HUES48 (cell line): Measurements from ENCODE around the gene GUCY2D.
"Not testable (repeated sequence)": the region's sequence is repeated elsewhere in the genome, so short reads cannot be mapped to it uniquely, and the experiment has no call there.

Source experiments
- H3K27ac ChIP-seq: one replicate; pipeline ENCODE4 v1.7.0; 2013; ENCODE audit warnings: low read depth, low read length, inconsistent platforms
- H3K27me3 ChIP-seq: 2 replicates; pipeline ENCODE4 v1.6.1; 2013; ENCODE audit warnings: mild to moderate bottlenecking, low read length; ENCODE audit not compliant: control insufficient read depth, insufficient read depth
- H3K36me3 ChIP-seq: 2 replicates; pipeline ENCODE4 v1.6.1; 2013; ENCODE audit warnings: low read length; ENCODE audit not compliant: control insufficient read depth, insufficient read depth
- H3K4me1 ChIP-seq: 2 replicates; pipeline ENCODE4 v1.6.1; 2013; ENCODE audit warnings: mild to moderate bottlenecking, low read length; ENCODE audit not compliant: control insufficient read depth, insufficient read depth
- H3K4me3 ChIP-seq: 2 replicates; pipeline ENCODE4 v1.5.1; 2013; ENCODE audit warnings: mild to moderate bottlenecking, low read depth, low read length
- H3K9ac ChIP-seq: 2 replicates; pipeline ENCODE4 v1.6.1; 2013; ENCODE audit warnings: mild to moderate bottlenecking, low read depth, low read length, moderate library complexity
- H3K9me3 ChIP-seq: 2 replicates; pipeline ENCODE4 v1.6.1; 2013; ENCODE audit warnings: low read length; ENCODE audit not compliant: control insufficient read depth, insufficient read depth

GUCY2D gene

DNA sequence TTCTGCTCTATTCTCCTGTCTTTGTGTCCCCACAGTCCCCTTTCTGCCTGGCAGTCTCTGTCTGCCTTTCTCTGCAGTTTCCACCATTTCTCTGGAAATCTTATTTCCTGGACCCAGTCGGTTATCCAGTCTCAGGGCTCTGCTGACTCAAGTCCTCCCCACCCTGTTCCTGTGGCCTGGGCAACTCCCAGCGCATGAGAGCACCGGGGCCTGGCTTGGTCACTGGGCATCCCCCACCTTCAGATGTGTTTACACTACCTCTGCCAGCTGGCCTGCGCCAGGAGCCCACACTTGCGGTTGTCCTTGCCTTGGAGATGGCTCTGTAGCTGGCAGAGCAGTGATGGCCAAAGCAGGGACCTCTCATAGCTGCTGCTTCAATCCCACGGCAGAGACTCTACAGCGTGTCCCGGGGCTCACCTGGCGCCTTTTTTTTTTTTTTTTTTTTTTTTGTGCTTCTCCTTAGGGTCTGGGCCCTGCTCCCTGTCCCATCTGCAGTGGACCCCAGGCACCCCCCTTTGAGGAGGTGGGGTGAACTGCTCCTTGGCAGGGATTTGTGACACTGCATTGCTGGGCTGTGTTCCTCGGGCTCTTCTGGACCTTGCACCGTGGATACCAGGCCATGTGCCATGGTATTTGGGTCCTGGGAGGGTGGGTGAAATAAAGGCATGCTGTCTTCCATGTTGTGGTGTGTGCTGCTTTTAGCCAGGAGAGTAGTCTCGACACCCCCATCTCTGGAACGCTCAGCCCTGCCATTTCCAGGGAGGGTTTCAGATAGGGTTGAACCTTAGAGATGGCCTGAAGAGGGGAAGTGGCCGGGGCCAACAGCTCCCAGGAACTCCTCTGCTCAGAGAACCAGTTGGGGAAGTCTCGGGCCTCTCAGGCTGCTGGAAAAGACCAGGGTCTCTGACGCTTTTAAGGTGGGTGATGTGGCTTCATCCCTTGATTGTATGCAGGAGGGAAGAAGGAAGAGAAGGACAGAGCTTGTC, 17.5 kb downstream of the GUCY2D start:
- H3K9ac ChIP-seq: no peak overlapping the region
- no peaks in the 10 kb centered on the region for H3K9me3 ChIP-seq
- H3K27me3 ChIP-seq: peaks cover 13% of the 10 kb centered on the region
- H3K27ac ChIP-seq: no peak overlapping the region
- H3K4me3 ChIP-seq: no peak overlapping the region
- no peaks in the 10 kb centered on the region for H3K36me3 ChIP-seq
- H3K4me1 ChIP-seq: no peaks in the 10 kb centered on the region

DNA sequence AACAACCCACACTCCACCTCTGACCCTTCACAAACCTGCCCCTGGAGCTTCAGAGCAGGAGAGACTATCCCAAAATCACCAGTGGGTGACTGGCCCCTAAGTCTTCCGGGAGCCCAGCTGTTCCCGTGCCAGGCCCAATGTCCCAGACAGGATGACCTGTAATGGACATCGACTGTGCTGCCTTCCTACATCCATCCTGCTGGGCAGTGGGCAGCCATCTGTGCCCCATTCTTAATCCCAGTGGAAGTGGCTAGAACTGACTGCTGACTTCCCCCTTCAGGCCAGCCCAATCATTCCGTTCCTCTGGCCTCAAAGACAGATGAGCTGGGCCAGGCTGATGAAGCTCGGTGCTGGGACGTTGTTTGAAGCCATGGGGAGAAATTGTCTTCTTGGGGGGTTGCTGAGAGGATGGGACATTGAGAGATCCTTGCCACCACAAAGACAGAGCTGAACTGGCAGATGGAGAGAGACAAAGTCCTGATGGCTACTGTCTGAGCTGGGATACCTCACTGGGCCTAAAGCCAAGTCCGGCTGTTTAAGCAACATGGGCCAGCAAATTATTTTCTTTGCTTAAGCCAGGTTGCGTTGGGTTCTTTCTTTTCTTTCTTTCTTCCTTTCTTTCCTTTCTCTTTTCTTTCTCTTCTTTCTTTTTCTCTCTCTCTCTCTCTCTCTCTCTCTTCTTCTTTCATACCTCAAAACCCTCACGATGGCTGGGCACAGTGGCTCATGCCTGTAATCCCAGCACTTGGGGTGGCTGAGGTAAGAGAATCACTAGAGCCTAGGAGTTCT, 18.6 kb downstream of the GUCY2D start:
- H3K27ac ChIP-seq: no peak overlapping the region
- H3K27me3 ChIP-seq: peaks cover 3% of the 10 kb centered on the region; the same call in 1 of the 2 replicates
- H3K9me3 ChIP-seq: no peaks in the 10 kb centered on the region
- H3K36me3 ChIP-seq: no peaks in the 10 kb centered on the region
- H3K4me3 ChIP-seq: no peak overlapping the region
- no peak overlapping the region for H3K9ac ChIP-seq
- no peaks in the 10 kb centered on the region for H3K4me1 ChIP-seq

DNA sequence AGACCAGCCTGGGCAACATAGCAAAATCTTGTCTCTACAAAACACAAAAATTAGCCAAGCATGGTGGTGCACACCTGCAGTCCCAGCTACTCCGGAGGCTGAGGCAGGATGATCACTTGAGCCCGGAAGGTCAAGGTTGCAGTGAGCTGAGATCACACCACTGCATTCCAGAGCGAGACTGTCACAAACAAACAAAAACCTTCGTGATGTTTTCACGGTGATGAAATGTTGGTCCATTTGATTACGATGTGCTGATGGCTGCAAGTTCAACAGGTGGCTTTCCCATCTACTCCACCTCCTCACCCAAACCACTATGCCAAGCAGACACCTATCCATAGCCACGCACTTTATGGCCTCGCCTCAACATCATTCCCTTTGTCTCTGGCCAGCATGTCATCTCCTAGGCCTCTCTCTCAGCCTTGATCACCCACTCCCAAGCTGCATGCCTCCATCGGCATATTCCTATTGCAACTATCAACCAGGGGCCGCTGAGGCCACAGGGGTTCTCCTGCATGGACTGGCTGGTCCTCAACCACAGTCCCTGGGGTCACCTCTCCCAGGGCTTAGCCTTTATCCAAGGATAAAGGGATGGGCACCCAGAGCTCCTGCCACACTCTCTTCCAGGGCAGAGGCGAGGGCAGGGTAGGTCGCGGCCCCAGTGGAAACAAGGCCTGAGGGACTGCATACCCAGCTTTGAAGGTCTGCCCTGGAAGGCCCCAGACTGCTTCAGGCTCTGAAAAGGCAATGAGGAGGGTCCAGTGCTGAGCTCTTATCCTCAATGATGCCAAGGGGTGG, 19.3 kb downstream of the GUCY2D start:
- Histone ChIP-seq H3K9me3 (no peaks in the 10 kb centered on the region), H3K27me3 (no peaks in the 10 kb centered on the region), H3K9ac (no peak overlapping the region), H3K4me3 (no peak overlapping the region), H3K4me1 (no peaks in the 10 kb centered on the region), H3K36me3 (no peaks in the 10 kb centered on the region), H3K27ac (no peak overlapping the region)

DNA sequence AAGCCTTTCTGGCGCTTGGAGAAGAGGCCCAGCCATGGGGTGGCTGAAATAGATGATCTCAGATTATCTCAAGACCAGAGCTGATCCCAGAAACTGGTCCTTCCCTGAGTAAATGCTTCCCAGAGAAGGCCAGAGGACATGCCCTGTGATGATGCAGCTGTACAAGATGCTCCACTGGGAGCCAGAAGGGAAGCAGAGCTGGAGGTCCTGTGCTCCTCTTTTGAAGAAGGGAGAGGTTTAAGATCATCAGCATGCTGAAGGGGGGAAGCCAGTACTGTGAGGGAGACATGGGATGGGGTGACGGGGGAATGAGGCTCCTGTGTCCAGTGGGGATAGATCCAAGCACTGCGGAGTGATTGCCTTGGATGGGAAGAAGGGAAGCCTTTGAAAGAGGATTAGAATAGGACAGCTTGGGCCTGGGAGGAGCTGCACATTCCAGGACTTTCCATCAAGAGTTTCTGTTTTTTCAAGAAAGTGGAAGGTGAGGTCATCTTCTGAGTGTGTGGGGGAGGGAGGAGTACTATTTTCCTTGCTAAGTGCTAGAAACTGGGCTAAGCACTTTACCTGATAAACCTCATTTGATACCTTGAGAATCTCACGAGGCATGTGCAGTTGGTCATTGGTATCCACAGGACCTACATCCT, 20.1 kb downstream of the GUCY2D start:
- no peaks in the 10 kb centered on the region for H3K36me3 ChIP-seq
- no peak overlapping the region for H3K27ac ChIP-seq
- H3K9me3 ChIP-seq: no peaks in the 10 kb centered on the region
- no peaks in the 10 kb centered on the region for H3K27me3 ChIP-seq
- H3K4me3 ChIP-seq: no peak overlapping the region
- H3K4me1 ChIP-seq: no peaks in the 10 kb centered on the region
- no peak overlapping the region for H3K9ac ChIP-seq

DNA sequence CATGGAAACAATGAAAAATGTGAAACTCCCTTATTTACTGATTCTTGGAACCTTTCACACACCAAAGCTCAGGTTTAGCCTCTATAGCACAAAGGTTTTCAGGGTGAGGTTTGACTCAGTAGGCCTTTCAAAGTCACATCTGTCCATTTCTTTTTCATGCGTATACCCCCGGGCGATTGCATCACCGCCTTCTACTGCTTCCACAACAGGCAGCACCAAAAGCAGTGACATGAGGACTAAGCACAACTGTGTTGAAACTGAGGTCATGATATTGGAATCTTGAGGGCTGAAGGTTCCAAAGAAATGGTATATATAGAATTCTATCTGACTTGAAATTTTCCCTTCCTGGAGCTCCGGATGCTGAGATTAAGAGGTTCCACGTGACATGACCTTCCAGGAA, 21.7 kb downstream of the GUCY2D start:
- not testable (repeated sequence) for H3K27ac ChIP-seq, H3K36me3 ChIP-seq, H3K4me3 ChIP-seq, H3K9ac ChIP-seq, H3K27me3 ChIP-seq, H3K4me1 ChIP-seq, H3K9me3 ChIP-seq

DNA sequence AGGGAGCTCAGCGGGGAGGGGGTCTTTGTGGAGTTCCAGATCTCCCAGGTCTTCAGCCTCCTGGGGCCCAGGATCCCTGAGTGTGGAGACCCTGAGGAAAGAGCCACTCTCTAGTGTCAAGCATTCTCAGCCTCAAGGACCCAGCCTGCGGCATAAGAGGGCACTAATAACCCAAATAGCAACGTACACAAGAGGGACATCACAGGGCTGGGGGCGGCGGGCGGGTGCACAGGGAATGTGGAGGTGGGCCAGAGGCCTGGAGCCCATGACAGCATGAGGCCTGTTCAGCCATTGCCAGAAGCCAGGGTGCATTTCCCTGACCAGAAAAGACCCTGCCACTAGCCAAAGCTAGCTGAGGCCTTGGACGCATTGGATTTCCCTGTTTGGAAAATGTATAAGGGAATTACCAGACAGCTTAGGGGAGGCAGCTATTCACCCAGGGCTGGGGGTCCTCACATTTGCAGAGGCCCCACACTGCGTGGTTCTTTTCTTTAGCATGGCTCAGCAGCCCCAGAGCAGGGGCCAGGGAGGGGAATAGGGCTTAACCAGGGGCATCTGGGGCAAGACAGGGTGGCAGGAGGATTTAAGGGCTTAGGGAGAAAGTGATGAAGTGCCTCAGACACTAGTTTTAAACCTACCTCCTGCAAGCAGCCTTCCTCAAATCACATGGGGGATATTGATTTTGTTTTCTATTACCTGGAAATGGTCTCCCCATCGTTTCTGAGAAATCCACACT, 22.9 kb downstream of the GUCY2D start:
- Histone ChIP-seq H3K27ac (no peak overlapping the region), H3K9ac (no peak overlapping the region), H3K9me3 (no peaks in the 10 kb centered on the region), H3K36me3 (no peaks in the 10 kb centered on the region), H3K27me3 (peaks cover 2% of the 10 kb centered on the region; the same call in 1 of the 2 replicates), H3K4me1 (no peaks in the 10 kb centered on the region), H3K4me3 (no peak overlapping the region)

DNA sequence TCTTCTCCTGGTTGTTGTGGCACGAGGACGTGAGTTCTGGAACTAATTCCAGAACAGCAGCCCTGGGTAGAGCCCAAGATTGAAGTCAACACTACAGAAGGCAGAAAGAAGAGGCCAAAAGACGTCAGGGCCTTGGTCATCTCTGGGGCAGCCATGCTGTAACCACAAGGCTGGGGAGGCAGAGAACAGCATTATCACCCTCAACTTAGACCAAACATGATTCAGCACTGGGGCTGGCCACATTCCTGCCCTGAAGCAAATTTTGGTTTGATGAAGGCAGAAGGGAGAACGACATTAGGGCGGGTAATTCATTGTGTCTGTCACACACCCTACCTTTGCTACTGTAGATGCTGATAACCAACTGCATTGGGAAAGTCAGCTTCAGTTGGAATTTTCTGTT, 26.7 kb downstream of the GUCY2D start:
- no peaks in the 10 kb centered on the region for H3K9me3 ChIP-seq
- no peak overlapping the region for H3K9ac ChIP-seq
- H3K27ac ChIP-seq: no peak overlapping the region
- H3K27me3 ChIP-seq: peaks cover 2% of the 10 kb centered on the region; the same call in 1 of the 2 replicates
- no peak overlapping the region for H3K4me3 ChIP-seq
- no peaks in the 10 kb centered on the region for H3K36me3 ChIP-seq
- H3K4me1 ChIP-seq: no peaks in the 10 kb centered on the region

DNA sequence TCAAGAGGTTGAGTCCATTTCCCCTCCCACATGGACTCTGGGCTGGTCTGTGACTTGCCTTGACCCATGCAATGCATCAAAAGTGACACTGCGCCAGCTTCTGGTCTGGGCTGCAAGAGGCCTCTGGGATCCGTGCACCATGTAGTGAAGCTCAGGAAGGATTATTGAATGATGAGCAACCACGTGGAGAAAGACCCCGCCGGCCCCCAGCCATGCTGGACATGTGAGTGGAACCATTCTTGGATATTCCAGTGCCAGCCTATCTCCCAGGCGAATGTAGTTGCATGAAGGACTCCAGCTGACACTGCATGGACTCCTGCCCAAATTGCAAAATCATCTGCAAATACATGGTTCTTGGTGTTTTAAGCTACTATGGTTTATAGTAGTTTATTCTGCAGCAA, 28.8 kb downstream of the GUCY2D start:
- no peaks in the 10 kb centered on the region for H3K36me3 ChIP-seq
- no peaks in the 10 kb centered on the region for H3K4me1 ChIP-seq
- H3K9me3 ChIP-seq: no peaks in the 10 kb centered on the region
- no peak overlapping the region for H3K9ac ChIP-seq
- H3K27me3 ChIP-seq: peaks cover 2% of the 10 kb centered on the region; the same call in 1 of the 2 replicates
- no peak overlapping the region for H3K27ac ChIP-seq
- no peak overlapping the region for H3K4me3 ChIP-seq

DNA sequence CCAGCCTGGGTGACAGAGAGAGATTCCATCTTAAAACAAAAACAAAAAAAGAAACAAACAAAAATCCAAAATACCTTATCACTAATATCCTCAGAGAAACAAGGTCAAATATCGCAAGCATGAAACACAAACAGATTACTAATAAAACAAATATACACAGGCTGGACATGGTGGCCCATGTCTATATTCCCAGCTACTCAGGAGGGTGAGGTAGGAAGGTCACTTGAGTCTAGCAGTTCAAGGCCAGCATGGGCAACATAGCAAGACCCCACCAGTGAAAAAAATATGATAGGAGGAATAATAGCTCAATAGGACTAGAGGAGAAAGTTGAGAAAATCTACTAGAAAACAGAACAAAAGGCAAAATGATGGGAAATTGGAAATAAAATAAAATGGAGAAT, 29.5 kb downstream of the GUCY2D start:
- no peaks in the 10 kb centered on the region for H3K4me1 ChIP-seq
- H3K27me3 ChIP-seq: peaks cover 2% of the 10 kb centered on the region; the same call in 1 of the 2 replicates
- no peaks in the 10 kb centered on the region for H3K9me3 ChIP-seq
- no peak overlapping the region for H3K4me3 ChIP-seq
- H3K27ac ChIP-seq: no peak overlapping the region
- H3K36me3 ChIP-seq: no peaks in the 10 kb centered on the region
- no peak overlapping the region for H3K9ac ChIP-seq

DNA sequence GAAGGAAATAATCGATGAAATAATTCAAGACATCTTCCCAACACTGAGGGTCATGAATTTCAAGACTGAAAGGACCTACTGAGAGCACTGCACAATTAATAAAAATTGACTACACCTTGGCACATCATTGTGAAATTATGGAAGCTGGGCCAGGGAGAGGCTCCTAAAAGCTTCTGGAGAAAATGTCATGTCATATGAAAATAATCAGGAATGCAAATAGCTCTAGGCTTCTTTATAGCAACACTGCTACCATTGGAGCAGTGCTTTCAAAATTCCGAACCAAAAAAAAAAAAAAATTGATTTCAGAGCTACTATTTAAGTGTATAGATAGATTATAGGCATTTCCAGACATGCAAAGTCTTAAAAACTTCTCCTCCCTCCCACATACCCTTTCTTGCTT, 30.0 kb downstream of the GUCY2D start:
- Histone ChIP-seq H3K36me3 (no peaks in the 10 kb centered on the region), H3K9ac (no peak overlapping the region), H3K27me3 (peaks cover 2% of the 10 kb centered on the region; the same call in 1 of the 2 replicates), H3K27ac (no peak overlapping the region), H3K9me3 (no peaks in the 10 kb centered on the region), H3K4me1 (no peaks in the 10 kb centered on the region), H3K4me3 (no peak overlapping the region)
